ENCODE results near the gene ANGPTL4.
"Not testable (repeated sequence)": the region's sequence is repeated elsewhere in the genome, so short reads cannot be mapped to it uniquely, and the experiment has no call there.

Gene ANGPTL4

GRCh38 chr19:8366121-8366581, 2.2 kb downstream of the ANGPTL4 start:
- no peak for DNase-seq

DNA sequence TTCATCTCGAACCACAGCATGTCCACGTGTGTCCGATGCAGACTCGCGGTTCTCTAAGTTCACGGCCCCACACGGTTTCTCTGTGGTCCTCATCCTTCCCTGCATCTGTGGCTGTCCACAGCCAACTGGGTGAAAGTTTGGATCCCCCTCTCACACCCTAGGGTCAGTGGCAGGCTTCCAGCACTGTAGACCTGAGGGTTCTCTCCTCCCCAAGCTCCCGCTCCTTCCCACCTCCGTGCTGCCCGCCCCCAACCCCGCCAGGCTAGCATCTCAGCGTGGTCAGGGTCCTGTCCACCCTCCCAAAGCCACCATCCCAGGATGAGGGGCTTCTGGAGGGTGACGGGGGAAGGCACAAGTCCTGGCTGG, 3.0 kb downstream of the ANGPTL4 start:
- DNase-seq = no peak

DNA sequence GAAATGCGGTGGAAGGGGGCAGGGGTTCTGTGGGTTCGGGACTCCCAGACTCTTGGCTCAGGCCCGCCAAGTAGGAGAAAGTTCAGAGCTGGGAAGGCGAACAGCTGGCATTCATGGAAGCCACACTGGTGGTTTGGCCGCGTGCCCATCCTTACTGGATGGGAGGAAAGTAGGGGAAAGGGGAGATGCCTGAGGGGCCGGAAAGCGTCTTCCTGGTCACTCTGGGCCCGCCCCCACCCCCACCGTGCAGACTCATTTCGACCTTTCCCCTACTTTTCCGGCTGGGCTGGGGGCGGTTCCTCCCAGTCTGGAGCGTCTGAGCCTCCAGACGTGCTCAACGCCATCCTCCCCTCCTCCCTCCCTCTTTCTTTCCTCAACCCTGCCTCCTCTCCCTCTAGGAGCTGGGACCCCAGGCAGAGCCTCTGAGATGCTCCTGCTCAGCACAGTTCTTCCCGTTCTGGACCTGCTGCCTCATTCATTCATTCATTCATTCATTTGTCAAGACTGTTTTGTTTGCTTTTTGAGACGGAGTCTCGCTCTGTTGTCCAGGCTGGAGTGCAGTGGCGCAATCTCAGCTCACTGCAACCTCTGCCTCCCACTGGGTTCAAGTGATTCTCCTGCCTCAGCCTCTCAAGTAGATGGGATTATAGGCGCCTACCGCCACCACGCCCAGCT, 3.5 kb downstream of the ANGPTL4 start:
- DNase-seq = peak; percentile 64

DNA sequence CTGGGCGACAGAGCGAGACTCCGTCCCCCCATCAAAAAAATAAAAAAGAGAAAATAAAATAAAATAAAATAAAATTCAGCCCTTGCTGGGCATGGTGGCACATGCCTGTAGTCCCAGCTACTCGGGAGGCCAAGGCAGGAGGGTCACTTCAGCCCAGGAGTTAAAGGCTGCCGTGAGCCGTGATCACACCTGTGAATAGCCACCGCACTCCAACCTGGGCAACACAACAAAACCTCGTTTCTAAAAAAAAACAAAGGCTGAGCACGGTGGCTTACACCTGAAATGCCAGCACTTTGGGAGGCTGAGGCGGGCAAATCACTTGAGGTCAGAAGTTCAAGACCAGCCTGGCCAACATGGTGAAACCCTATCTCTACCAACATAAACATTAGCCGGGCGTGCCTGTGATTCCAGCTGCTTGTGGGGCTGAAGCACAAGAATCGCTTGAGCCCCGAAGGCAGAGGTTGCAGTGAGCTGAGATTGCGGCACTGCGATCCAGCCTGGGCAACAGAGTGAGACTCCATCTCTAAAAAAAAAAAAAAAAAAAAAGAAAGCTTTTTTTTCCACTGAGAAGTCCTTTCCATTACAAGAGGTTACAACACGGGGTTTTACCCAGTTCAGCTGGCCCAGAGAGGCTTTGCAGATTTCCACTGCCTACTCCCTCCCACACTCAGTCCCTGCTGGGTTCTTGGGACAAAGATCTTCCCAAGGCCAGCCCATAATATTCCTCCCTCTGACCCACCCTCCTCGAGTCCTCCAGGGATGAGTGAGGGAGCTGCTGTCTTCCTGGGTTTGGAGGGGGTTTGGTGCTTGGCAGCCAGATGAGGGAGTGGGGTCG, 6.4 kb downstream of the ANGPTL4 start:
- DNase-seq = no peak

DNA sequence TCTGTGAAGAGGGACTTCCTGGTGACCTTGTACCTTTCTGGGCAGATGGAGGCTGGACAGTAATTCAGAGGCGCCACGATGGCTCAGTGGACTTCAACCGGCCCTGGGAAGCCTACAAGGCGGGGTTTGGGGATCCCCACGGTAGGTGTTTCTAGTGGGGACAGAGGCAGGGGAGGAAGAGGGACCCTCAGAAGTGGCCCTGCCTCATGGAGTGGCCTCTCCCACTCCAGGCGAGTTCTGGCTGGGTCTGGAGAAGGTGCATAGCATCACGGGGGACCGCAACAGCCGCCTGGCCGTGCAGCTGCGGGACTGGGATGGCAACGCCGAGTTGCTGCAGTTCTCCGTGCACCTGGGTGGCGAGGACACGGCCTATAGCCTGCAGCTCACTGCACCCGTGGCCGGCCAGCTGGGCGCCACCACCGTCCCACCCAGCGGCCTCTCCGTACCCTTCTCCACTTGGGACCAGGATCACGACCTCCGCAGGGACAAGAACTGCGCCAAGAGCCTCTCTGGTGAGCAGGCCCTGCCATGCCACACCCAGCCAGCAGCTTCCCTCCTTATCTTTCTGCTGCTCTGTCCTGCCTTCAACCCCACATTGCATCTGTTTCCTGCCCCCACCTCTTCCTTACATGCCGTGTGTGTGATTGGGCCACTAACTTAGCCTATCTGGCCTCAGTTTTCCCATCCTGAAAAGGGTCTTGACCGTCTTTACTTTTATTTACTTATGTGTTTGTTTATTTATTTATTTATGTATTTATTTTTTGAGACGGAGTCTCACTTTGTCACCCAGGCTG, 7.3 kb downstream of the ANGPTL4 start:
- DNase-seq = no peak

DNA sequence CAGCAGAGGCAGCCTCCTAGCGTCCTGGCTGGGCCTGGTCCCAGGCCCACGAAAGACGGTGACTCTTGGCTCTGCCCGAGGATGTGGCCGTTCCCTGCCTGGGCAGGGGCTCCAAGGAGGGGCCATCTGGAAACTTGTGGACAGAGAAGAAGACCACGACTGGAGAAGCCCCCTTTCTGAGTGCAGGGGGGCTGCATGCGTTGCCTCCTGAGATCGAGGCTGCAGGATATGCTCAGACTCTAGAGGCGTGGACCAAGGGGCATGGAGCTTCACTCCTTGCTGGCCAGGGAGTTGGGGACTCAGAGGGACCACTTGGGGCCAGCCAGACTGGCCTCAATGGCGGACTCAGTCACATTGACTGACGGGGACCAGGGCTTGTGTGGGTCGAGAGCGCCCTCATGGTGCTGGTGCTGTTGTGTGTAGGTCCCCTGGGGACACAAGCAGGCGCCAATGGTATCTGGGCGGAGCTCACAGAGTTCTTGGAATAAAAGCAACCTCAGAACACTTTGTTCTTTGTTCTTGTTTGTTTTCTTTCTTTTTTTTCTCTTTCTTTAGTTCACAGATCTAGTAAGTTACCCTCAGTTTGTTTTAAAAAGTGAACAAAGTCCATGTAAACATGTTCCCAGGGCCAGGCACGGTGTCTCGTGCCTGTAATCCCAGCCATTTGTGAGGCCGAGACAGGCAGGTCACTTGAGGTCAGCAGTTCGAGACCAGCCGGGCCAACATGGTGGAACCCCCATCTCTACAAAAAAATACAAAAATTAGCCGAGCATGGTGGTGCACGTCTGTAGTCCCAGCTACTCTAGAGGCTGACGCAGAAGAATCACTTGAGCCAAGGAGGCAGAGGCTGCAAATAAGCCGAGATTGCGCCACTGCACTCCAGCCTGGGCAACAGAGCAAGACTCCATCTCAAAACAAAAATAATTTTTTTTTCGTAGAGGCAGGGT, 10.2 kb downstream of the ANGPTL4 start:
- no peak for DNase-seq

DNA sequence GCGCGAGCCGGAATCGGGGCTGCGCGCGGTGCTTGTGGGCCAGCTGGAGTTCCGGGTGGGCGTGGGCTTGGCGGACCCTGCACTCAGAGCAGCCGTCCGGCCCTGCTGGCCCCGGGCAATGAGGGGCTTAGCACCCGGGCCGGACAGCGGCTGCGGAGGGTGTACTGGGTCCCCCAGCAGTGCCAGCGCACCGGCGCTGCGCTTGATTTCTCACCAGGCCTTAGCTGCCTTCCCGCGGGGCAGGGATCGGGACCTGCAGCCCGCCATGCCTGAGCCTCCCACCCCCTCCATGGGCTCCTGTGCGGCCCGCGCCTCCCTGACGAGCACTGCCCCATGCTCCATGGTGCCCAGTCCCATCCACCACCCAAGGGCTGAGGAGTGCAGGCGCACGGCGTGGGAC, 11.8 kb downstream of the ANGPTL4 start:
- DNase-seq = not testable (repeated sequence)

DNA sequence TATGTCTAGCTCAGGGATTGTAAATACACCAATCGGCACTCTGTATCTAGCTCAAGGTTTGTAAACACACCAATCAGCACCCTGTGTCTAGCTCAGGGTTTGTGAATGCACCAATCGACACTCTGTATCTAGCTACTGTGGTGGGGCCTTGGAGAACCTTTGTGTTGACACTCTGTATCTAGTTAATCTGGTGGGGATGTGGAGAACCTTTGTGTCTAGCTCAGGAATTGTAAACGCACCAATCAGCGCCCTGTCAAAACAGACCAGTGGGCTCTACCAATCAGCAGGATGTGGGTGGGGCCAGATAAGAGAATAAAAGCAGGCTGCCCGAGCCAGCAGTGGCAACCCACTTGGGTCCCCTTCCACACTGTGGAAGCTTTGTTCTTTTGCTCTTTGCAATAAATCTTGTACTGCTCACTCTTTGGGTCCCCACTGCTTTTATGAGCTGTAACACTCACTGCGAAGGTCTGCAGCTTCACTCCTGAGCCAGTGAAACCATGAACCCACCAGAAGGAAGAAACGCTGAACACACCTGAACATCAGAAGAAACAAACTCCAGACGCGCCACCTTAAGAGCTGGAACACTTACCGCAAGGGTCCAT, 12.5 kb downstream of the ANGPTL4 start:
- DNase-seq = not testable (repeated sequence)

DNA sequence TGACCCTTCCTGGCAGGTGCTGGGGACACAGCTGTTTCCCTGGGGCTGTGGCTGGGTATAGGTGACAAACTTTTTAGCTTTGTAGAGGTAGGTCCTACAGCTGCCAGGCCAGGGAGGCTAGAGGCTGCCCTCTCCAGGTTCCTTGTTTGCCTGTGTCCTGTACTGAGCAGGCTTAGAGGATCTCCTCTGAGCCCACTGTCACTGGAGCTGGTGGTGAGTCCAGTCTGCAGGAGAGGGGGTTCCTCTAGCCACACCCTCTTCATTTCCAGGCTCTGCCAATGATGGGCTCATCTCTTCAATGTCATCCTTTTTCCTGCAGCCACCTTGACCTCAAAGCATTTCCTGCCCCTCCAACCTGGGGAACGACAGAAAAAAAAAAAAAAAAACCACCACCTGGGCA, 13.6 kb downstream of the ANGPTL4 start:
- DNase-seq = no peak

GRCh38 chr19:8379156-8379891, 15.4 kb downstream of the ANGPTL4 start:
- not testable (repeated sequence) for DNase-seq

DNA sequence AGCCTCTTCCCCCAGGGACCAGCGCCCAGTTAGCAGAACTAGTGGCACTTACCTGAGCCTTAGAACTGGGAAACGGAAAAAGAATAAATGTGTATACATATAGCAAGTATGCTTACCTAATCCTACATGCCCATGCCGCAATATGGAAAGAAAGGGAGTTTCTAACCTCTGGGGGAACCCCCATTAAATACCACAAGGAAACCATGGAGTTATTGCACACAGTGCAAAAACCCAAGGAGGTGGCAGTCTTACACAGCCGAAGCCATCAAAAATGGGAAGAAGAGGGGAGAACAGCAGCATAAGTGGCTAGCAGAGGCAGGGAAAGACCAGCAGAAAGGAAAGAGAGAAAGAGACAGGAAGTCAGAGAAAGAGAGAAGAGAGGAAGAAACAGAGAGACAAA, 20.6 kb downstream of the ANGPTL4 start:
- DNase-seq = not testable (repeated sequence)

GRCh38 chr19:8385103-8385502, 21.1 kb downstream of the ANGPTL4 start:
- DNase-seq = not testable (repeated sequence)

DNA sequence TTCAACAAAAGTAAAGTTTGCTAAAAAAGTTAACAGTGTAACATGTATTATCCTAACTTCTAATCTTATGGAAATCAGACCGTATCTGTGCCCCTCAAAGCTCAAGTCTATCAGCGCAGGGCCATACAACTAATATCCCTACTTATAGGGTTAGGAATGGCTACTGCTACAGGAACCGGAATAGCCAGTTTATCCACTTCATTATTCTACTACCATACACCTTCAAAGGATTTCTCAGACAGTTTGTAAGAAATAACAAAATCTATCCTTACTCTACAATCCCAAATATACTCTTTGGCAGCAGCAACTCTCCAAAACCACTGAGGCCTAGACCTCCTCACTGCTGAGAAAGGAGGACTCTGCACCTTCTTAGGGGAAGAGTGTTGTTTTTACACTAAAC, 21.6 kb downstream of the ANGPTL4 start:
- not testable (repeated sequence) for DNase-seq

DNA sequence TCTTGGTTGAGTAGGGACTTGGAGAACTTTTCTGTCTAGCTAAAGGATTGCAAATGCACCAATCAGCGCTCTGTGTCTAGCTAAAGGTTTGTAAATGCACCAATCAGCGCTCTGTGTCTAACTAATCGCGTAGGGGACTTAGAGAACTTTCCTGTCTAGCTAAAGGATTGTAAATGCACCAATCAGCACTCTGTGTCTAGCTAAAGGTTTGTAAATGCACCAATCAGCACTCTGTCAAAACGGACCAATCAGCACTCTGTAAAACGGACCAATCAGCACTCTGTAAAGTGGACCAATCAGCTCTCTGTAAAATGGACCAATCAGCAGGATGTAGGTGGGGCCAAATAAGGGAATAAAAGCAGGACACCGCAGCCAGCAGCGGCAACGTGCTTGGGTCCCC, 22.5 kb downstream of the ANGPTL4 start:
- DNase-seq = not testable (repeated sequence)

GRCh38 chr19:8386990-8387389, 23.0 kb downstream of the ANGPTL4 start:
- no peak for DNase-seq

- peak; percentile 71 for DNase-seq
Observed at GRCh38 chr19:8387688-8388611, 24.0 kb downstream of the ANGPTL4 start.

DNA sequence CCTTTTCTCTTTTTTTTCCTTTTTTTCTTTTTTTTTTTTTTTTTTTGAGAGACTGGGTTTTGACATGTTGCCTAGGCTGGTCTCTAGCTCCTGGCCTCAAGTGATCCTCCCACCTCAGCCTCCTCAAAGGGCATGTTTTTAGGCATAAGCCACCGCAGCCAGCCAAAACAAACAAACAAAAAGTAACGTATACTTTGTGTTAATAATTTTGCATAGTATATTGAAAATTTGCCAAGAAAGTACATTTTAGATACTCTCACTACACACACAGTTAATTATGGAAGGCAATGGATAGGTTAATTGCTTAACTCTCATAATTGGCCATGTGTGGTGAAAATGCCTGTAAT, 24.6 kb downstream of the ANGPTL4 start:
- DNase-seq = no peak

DNA sequence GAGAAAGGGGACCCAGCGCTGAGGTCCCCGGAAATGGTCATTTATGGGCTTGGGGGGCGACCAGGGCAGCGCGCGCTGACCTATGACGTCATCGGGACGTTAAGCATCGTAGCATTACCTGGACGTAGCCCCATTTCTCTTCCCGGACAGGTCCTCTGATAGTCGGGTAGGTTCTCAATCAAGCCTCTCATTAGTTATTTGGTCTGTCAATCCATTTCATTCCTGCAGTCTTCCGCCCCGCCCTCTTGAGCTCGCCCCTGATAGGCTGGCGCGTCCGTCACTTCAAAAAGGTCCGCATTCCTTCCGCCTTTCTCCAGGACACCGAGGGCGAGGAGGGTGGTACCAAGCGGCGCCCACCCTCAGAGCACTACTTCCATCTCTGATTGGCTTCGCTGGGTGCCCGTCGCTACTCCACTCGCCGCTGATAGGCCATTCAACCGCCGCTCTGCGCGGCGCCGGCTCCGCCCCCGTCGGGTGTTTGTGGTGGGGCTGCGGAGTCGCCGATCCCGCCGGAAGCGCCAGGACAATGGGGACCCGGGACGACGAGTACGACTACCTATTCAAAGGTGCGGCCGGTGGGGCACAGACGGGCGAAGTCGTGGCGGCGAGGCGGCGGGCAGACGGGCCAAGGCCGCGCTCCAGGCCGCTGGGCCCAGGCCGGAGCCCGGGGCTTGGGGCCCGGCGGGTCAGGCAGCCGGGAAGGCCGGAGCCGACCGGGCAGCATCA, 26.1 kb downstream of the ANGPTL4 start, which contains the start of gene RAB11B:
Gene RAB11B (plus strand): TSS at position 470 of the 726 bp plus-strand sequence. CDS start 57 bp downstream, at position 527.
- peak; percentile 99 for DNase-seq

GRCh38 chr19:8390617-8390981, 26.6 kb downstream of the ANGPTL4 start:
- DNase-seq = peak; percentile 88

All from NCI-H2029 (cell line).